ENCODE data around the gene ZBTB34.

The ZBTB34 gene

GRCh38 chr9:126842977-126843799 lies 17.3 kb upstream of the ZBTB34 start:
- in situ Hi-C loops (cut with HindIII; ENCODE audit: low sequenced_read_pairs) = no loop called here

GRCh38 chr9:126844085-126844484 lies 16.4 kb upstream of the ZBTB34 start:
- in situ Hi-C loops (cut with HindIII; ENCODE audit: low sequenced_read_pairs) = no loop called here

GRCh38 chr9:126847051-126847450 lies 13.4 kb upstream of the ZBTB34 start:
- in situ Hi-C loops (cut with HindIII; ENCODE audit: low sequenced_read_pairs) = no loop called here

- in situ Hi-C loops (cut with HindIII; ENCODE audit: low sequenced_read_pairs) = no loop called here
Measured at GRCh38 chr9:126849591-126850225, 10.7 kb upstream of the ZBTB34 start.

- in situ Hi-C loops (cut with HindIII; ENCODE audit: low sequenced_read_pairs) = no loop called here
Measured at GRCh38 chr9:126851286-126851880, 9.1 kb upstream of the ZBTB34 start.

GRCh38 chr9:126852086-126852688 lies 8.3 kb upstream of the ZBTB34 start:
- in situ Hi-C loops (cut with HindIII; ENCODE audit: low sequenced_read_pairs) = no loop called here

- in situ Hi-C loops (cut with HindIII; ENCODE audit: low sequenced_read_pairs) = no loop called here
Measured at GRCh38 chr9:126853667-126854066, 6.8 kb upstream of the ZBTB34 start.

GRCh38 chr9:126854734-126855133 lies 5.7 kb upstream of the ZBTB34 start:
- in situ Hi-C loops (cut with HindIII; ENCODE audit: low sequenced_read_pairs) = no loop called here

- in situ Hi-C loops (cut with HindIII; ENCODE audit: low sequenced_read_pairs) = no loop called here
Measured at GRCh38 chr9:126856326-126856877, 4.0 kb upstream of the ZBTB34 start.

- in situ Hi-C loops (cut with HindIII; ENCODE audit: low sequenced_read_pairs) = no loop called here
Measured at GRCh38 chr9:126857261-126857960, 3.0 kb upstream of the ZBTB34 start.

- in situ Hi-C loops (cut with HindIII; ENCODE audit: low sequenced_read_pairs) = no loop called here
Measured at GRCh38 chr9:126859111-126859510, 1.3 kb upstream of the ZBTB34 start.

- in situ Hi-C loops (cut with HindIII; ENCODE audit: low sequenced_read_pairs) = no loop called here
Measured at GRCh38 chr9:126860757-126861466, 473 bp downstream of the ZBTB34 start.

GRCh38 chr9:126861707-126862103 lies 1.3 kb downstream of the ZBTB34 start:
- in situ Hi-C loops (cut with HindIII; ENCODE audit: low sequenced_read_pairs) = no loop called here

- in situ Hi-C loops (cut with HindIII; ENCODE audit: low sequenced_read_pairs) = no loop called here
Measured at GRCh38 chr9:126862104-126862761, 1.8 kb downstream of the ZBTB34 start.

GRCh38 chr9:126864771-126865170 lies 4.3 kb downstream of the ZBTB34 start:
- in situ Hi-C loops (cut with HindIII; ENCODE audit: low sequenced_read_pairs) = no loop called here

GRCh38 chr9:126869368-126869767 lies 8.9 kb downstream of the ZBTB34 start:
- in situ Hi-C loops (cut with HindIII; ENCODE audit: low sequenced_read_pairs) = no loop called here

- in situ Hi-C loops (cut with HindIII; ENCODE audit: low sequenced_read_pairs) = no loop called here
Measured at GRCh38 chr9:126872516-126872915, 12.1 kb downstream of the ZBTB34 start.

GRCh38 chr9:126874546-126875314 lies 14.3 kb downstream of the ZBTB34 start:
- in situ Hi-C loops (cut with HindIII; ENCODE audit: low sequenced_read_pairs) = no loop called here
